GM18502 (cell line): ENCODE data around the gene SMTNL1.

Source experiments
- ATAC-seq: cut with Tn5 transposase; IDR thresholded peaks from one replicate; pipeline ENCODE4 v1.9.1; 2021; ENCODE audit warnings: mild to moderate bottlenecking; ENCODE audit not compliant: unreplicated experiment, poor library complexity

The SMTNL1 gene, protein sequence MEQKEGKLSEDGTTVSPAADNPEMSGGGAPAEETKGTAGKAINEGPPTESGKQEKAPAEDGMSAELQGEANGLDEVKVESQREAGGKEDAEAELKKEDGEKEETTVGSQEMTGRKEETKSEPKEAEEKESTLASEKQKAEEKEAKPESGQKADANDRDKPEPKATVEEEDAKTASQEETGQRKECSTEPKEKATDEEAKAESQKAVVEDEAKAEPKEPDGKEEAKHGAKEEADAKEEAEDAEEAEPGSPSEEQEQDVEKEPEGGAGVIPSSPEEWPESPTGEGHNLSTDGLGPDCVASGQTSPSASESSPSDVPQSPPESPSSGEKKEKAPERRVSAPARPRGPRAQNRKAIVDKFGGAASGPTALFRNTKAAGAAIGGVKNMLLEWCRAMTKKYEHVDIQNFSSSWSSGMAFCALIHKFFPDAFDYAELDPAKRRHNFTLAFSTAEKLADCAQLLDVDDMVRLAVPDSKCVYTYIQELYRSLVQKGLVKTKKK

DNA sequence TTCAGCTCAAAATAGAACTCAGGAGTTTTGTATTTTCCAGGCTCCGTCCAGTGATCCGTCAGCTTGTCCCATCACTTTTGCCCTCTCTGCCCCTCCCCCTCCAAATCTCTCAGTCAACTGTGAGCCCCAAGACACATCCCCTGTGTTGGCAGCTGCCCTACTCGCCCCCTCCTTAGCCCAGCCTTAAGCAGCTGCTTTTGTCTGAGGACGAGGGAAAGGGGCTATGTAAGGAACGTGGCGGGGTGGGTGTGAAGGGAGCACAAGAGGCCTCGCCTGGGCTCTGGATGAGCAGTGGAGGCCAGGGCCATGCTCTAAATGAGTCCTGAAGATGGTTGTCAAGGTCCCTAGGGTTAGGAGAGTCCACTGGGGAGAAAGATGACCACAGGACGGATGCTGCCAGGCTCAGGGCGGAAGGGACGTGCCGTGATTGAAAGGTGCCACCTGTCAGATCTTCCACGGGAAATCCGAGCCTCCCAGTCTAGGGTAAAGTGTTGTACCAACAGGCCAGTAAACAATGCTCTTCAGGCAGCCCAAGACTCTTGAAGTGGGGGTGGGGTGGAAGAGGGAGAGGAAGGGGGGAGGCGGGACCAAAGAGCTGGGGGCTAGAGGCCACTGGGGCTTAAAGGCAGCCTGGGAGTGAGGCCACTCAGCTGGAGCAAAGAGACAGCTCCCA lies at the start of gene SMTNL1:
SMTNL1 (plus strand) TSS at position 649 of the 673 bp plus-strand sequence. CDS start 5,048 bp downstream, outside the sequence.
- ATAC-seq: no peak

GRCh38 chr11:57487920-57488659 lies 49.3 kb upstream of the SMTNL1 start:
- no peak for ATAC-seq

DNA sequence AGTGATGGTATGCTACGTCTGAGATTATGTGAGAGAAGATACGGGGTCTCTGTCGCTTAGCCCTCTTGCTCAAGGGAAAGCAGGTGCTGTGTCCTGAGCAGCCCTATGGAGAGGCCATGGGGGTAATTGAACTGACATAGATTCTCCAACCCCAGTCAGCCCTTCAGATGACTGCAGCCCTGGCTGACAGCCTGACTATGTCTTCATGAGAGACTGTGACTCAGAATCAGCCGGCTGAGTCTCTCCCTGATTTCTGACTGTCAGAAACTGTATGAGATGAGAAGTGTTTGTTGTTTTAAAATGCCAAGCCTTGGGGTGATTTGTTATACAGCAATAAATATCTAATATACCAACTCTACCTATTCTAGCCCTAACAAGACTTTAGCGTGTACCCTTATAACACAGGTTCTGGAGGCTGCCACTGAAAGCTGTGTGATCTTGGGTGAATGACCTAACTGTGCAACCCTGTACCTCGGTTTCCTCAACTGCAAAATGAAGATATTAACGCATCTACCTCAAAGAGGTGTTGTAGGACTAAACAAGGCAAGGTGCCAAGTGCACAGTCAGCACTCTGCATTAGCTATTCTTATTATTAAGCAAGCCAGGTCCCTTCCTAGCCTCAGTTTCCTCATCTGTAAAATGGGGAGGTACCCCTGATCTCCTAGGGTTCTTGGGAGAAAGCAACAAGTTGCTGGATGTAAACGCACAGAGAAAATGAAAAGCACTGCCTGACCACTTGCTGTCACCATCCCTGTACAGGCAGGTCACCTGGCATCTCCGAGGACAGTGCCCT lies 46.7 kb upstream of the SMTNL1 start:
- ATAC-seq: no peak

DNA sequence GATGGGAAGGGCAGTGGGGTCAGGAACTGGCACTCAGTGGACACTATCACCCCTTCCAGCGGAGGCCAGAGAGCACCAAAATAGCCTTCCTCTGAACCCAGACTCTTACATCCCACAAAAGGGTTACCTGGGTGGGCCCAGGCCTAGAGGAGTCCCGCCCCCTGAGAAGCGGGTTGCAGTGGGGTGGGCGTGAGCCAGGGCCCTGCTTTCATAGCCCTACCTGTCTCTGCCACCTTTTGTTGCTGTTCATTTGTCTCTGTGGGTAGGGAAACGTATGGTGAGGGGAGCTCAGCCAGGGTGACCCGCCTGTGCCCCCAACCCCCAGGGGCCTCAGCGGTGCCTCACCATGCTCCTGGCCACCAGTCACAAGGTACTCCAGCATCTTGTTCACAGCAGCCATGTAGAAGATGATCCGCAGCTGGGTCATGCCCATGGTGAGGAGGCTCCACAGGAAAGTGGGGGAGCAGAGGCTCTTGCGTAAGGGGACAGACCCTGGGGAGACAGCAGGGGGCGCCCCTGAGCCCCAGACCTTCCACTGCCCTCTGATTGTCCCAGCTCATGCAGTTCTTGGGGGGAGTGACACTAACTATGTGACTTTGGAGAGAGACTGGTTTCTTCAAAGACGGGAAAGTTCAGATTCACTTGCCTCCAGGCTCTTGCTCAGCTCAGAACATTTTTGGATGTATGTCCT lies 45.9 kb upstream of the SMTNL1 start:
- peak; percentile 46 for ATAC-seq

- peak; percentile 84 for ATAC-seq
Observed at GRCh38 chr11:57493507-57494503, 43.6 kb upstream of the SMTNL1 start.

GRCh38 chr11:57496109-57496820 lies 41.1 kb upstream of the SMTNL1 start:
- no peak for ATAC-seq

DNA sequence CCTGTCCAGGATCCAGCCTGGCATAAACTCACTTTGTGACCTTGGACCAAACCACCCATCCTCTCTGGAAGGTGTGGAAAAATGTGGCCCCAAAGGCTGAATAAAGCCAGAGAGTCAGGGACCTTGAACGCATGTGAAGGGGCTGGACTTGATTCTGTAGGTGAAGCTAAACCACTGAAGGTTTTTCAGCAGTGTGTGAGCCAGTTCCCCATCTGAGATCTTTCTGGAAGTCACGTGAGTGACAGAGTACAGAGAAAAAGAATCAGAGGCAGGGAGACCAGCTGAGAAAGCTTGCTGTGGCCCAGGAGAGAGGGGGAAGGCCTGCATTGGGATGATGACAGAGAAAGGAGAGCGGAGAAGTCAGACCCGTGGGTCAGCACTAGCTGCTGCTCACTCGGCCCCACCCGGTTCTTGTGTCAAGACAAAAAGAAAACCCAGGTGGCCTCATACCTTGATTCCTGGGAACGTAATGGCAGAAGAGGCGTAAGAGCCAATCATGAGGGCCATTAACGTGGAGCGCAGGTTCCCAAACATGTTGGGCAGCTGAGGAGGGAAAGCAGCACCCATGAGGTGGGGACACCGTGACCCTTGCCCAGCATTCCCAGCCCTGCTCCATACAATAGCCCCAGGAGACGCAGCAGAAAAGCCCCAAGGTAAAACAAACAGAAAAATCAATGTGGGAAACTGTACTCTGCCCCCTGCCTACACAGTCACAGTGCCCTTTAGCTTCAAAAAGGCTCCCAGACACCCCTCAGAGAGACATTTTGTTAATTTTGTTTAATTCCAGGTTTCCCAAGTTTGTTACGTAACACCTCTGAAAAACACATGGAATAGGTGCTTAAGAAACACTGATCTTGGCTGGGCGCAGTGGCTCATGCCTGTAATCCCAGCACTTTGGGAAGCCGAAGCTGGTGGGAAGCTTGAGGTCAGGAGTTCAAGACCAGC lies 39.8 kb upstream of the SMTNL1 start:
- ATAC-seq: no peak

DNA sequence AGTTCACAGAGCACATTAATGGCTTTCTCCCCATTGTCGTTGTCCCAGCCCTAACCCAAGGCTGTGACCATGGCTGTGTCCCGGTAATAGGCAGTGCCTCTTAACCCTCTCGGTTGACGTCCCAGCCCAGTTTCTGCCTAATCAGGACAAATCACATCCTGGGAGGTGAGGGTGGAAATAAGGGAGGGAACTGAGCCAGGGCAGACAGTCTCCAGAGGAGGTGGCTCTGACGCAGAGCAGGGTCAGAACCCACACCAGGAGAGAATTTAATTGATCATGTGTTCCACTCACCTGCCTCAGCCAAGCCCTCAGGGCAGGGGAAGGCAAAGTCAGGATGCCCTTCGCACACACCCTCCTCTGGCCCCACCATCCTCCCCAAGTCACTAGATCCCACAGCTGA lies 38.9 kb upstream of the SMTNL1 start:
- ATAC-seq: no peak

DNA sequence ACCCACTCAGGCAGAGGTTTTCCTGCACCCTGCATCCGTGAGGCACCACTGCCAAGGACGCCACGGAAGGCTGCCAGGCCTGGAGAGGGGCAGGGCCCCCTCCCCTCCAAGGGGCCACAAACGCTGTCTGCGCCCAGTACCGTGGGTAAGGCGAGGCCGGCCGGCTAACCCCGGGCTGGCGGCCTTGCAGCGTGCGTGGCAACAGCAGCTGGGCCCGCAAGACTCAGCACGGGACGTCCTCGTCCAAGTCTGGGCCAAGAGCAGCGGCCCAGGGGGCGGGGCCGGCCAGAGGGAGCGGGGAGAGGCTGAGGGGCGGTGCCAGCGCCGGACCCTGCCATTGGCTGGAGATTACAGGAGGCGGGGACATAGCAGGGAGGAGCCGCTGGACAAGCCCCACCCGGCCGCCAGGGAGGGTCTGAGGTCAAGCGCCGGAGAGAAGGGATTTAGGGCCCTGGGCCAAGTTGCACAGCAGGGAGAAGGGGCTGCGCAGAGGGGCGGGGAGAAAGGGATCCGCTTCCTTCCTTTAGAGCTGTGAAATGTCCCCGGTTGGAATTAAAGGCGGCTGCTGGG lies 37.9 kb upstream of the SMTNL1 start:
- peak; percentile 99 for ATAC-seq

DNA sequence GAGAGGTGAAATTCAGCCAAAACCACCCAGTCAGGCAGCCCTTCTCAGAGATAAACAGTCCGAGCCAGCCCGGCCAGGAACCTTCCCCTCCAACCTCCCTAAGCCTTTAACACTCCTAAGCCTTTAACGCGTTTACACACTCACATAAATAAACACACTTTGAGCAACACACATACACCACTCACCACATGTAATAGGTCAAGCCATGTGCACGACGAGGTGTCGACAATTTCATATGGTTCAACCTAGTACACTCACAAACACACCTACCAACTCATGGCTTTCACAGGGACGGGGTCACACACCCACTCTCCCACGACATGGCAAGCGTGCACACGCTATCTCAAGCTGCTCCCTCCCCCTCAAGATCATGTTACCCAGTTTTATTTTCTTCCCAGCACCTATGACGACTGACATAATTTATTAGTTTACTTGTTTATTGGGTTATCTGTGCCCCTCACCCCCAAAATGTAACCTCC lies 37.4 kb upstream of the SMTNL1 start:
- no peak for ATAC-seq

GRCh38 chr11:57500515-57500914 lies 36.9 kb upstream of the SMTNL1 start:
- no peak for ATAC-seq

- no peak for ATAC-seq
Observed at GRCh38 chr11:57500926-57501325, 36.5 kb upstream of the SMTNL1 start.

- no peak for ATAC-seq
Observed at GRCh38 chr11:57501953-57502352, 35.4 kb upstream of the SMTNL1 start.

DNA sequence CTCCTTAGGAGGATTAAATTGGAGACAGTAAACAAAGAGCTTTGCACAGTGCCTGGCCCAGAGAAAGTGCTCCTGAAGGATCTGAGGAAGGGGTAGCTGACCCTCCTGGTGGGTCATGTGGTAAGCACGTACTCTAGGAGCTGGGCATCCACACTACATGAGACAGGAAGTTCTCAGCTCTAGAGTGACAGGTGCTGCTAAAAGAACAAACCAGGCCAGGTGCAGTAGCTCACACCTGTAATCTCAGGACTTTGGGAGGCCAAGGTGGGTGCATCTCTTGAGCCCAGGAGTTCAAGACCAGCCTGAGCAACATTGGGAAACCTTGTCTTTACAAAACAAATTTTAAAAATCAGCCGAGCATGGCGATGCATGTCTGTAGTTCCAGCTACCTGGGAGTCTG lies 35.0 kb upstream of the SMTNL1 start:
- ATAC-seq: no peak

GRCh38 chr11:57502870-57503269 lies 34.5 kb upstream of the SMTNL1 start:
- no peak for ATAC-seq

- no peak for ATAC-seq
Observed at GRCh38 chr11:57504511-57504910, 32.9 kb upstream of the SMTNL1 start.
